Adrenal gland (tissue), 12 donors: ENCODE measurements around the gene KNTC1. TPM values are rescaled to one million over a fixed set of nuclear protein-coding genes. Genes with fewer than 3 reads are reported as not detected.
A peak's percentile ranks its signal among the peaks of the same experiment; 100 is the strongest.
"Not testable (repeated sequence)": the region's sequence is repeated elsewhere in the genome, so short reads cannot be mapped to it uniquely, and the experiment has no call there.

Experiments
- DNase-seq, 7 donors: peaks; one replicate each; pipeline ENCODE4 v3.0.0-alpha.2; 2019 to 2020
- H3K27ac ChIP-seq, 5 donors: fragments of 200-600 bp; sonication (generic) in 4 of 5; 1 replicate in 3 of 5; 2 replicates in 2 of 5; pipeline versions ENCODE4 v1.5.1 to v1.8.0; 2016 to 2020; ENCODE audit warnings: mild to moderate bottlenecking in 1 of 5
- H3K27me3 ChIP-seq: fragments of 200-600 bp; 2 replicates; pipeline ENCODE4 v1.8.0; 2021
- H3K36me3 ChIP-seq, 2 donors: fragments of 200-600 bp; replicated peaks in 1 of 2; 1 replicate in 1 of 2; 2 replicates in 1 of 2; pipeline versions ENCODE4 v1.5.1 to v1.8.0; 2018 to 2022
- H3K4me1 ChIP-seq, 2 donors: fragments of 200-600 bp; replicated peaks in 1 of 2; 1 replicate in 1 of 2; 2 replicates in 1 of 2; pipeline versions ENCODE4 v1.5.1 to v1.8.0; 2018 to 2021
- H3K4me3 ChIP-seq, 4 donors: fragments of 200-600 bp; sonication (generic) in 3 of 4; one replicate each; pipeline ENCODE4 v1.5.1; 2016 to 2018
- H3K9me3 ChIP-seq, 3 donors: fragments of 200-600 bp; sonication (generic) in 1 of 3; replicated peaks in 1 of 3; 1 replicate in 2 of 3; 2 replicates in 1 of 3; pipeline versions ENCODE4 v1.5.1 to v1.8.0; 2016 to 2021
- POLR2A ChIP-seq, 2 donors: fragments of 450-650 bp; IDR thresholded peaks; one replicate each; pipeline ENCODE4 v1.6.1; 2017; ENCODE audit warnings: antibody characterized with exemption in 2 of 2, mild to moderate bottlenecking in 2 of 2, moderate library complexity in 1 of 2
- WGBS, 4 donors: extraction: QIAGEN DNeasy Blood & Tissue Kit in 2 of 4; methylation state at CpG; one replicate each; pipeline versions ENCODE4 v1.1.5 to v1.1.7; 2013 to 2017; 5-methylcytosine and 5-hydroxymethylcytosine counted together
- intact Hi-C, 2 donors: fragments of 100-400 bp; cut with DNase I; formaldehyde crosslinking; loops; one replicate each; pipeline versions ENCODE4 v1.14.1 to v1.15.0; 2022 to 2023
- polyA plus RNA-seq, 3 donors: library from polyadenylated mRNA; stranded (reverse); fragments of 200-250 nt in 2 of 3; fragments of 350-450 nt in 1 of 3; fragmentation: Illumina TruSeq in 1 of 3; extraction: RNeasy Lipid Tissue Mini Kit (QIAGEN cat#74804) in 1 of 3; gene quantifications; one replicate each; pipeline ENCODE4 v1.2.3, GENCODE V29; 2013 to 2014
- total RNA-seq, 9 donors: library from RNA; depleted of rRNA in 4 of 9; stranded (reverse); fragments of >200 nt in 4 of 9; fragments of 120-200 nt in 1 of 9; fragmentation: NEBNext Ultra II Directional in 1 of 9; extraction: Animal tissue kit (Norgen Biotek cat#: 25700) in 1 of 9; gene quantifications; one replicate each; pipeline versions ENCODE4 v1.1.0 to v1.2.4, GENCODE V29; 2013 to 2023
- TF ChIP-seq, protein P1 (sequence below), 6 experiments: fragments of 450-650 bp in 4 of 6; fragments of 200-600 bp in 2 of 6; sonication (generic) in 1 of 6; IDR thresholded peaks; 1 replicate in 5 of 6; 2 replicates in 1 of 6; pipeline versions ENCODE4 v1.5.1 to v1.8.0; 2016 to 2021; ENCODE audit warnings: antibody characterized with exemption in 6 of 6, mild to moderate bottlenecking in 2 of 6, moderate library complexity in 1 of 6
- donor health status: healthy with polysubstance abuse.
- donor health status: Bipolar disorder and iron deficiency.
- donor health status: DM: yes; HTN: yes; CAD: no.
- donor health status: DM: no; HTN: no; CAD: no.
- donor health status: DM: no; HTN: no; CAD: no.
- donor health status: DM: yes; HTN: yes; CAD: no.

Gene KNTC1
- total and polyA plus RNA-seq, 12 donors = 5.7 to 38.5 (median 13.8) TPM

DNA sequence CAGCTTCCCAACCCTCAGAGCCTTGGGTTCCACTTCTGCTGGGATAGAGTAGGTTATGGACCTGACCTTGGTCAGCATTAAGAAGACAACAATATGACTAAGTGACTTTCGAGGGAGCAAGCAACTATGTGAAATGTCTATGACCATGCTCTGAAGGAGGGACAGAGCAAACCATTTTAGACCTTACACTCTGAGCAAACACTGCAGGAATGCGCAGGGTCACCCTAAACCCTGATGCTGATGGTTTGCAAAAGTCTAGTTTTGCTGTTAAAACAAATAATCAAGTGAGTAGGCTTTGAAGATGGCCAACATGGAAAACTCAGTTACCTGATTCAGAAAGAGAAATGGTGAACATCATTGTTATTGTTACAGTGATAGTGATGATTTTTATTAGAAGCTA lies 35.1 kb upstream of the KNTC1 start:
- intact Hi-C loops = no loop called here
- H3K27me3 ChIP-seq = no peaks in the 10 kb centered on the region
- DNase-seq = no peak
- H3K9me3 ChIP-seq = no peaks in the 10 kb centered on the region
- peaks cover 0 to 52% of the 10 kb centered on the region in 2 donors for H3K36me3 ChIP-seq
- H3K4me1 ChIP-seq = no peaks in the 10 kb centered on the region
- H3K4me3 ChIP-seq = no peak overlapping the region
- WGBS, 4 donors = 70 to 82% (median 76%) methylated on average over 2 of the region's 2 CpGs
- no peak overlapping the region for H3K27ac ChIP-seq
- TF ChIP-seq POLR2A (IDR thresholded peaks at IDR 0.05) = no peak
- TF ChIP-seq, protein P1, sequence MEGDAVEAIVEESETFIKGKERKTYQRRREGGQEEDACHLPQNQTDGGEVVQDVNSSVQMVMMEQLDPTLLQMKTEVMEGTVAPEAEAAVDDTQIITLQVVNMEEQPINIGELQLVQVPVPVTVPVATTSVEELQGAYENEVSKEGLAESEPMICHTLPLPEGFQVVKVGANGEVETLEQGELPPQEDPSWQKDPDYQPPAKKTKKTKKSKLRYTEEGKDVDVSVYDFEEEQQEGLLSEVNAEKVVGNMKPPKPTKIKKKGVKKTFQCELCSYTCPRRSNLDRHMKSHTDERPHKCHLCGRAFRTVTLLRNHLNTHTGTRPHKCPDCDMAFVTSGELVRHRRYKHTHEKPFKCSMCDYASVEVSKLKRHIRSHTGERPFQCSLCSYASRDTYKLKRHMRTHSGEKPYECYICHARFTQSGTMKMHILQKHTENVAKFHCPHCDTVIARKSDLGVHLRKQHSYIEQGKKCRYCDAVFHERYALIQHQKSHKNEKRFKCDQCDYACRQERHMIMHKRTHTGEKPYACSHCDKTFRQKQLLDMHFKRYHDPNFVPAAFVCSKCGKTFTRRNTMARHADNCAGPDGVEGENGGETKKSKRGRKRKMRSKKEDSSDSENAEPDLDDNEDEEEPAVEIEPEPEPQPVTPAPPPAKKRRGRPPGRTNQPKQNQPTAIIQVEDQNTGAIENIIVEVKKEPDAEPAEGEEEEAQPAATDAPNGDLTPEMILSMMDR (IDR thresholded peaks at IDR 0.05) = no peak

DNA sequence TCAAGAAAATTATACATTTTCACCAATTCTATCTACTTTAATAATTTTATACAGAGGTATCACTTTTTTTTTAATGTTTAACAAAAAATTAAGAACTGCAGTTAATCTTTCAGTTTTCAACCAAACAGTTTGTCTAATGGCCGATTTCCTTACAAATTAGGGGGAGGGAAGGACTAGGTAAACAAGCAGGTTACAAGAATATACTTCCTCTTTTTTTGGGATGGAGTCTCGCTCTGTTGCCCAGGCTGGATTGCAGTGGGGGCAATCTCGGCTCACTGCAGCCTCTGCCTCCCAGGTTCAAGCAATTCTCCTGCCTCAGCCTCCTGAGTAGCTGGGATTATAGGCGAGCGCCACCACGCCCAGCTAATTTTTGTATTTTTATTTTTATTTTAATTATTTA lies 33.8 kb upstream of the KNTC1 start:
- H3K36me3 ChIP-seq = peaks cover 0 to 40% of the 10 kb centered on the region in 2 donors

DNA sequence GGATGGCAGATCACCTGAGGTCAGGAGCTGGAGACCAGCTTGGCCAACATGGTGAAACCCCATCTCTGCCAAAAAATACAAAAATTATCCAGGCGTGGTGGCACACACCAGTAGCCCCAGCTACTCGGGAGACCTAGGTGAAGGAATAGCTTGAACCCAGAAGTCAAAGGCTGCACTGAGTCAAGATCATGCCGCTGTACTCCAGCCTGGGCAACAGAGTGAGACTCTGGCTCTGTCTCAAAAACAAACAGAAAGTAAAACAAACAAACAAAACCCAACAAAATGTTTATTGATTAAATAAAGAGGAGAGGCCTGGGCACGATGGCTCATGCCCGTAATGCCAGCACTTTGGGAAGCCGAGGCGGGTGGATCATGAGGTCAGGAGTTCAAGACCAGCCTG lies 31.8 kb upstream of the KNTC1 start:
- peaks cover 0 to 20% of the 10 kb centered on the region in 2 donors for H3K36me3 ChIP-seq
- no peaks in the 10 kb centered on the region for H3K9me3 ChIP-seq
- no peak overlapping the region for H3K4me3 ChIP-seq
- peaks cover 11 to 24% of the 10 kb centered on the region in 2 donors for H3K4me1 ChIP-seq
- TF ChIP-seq, protein P1 (IDR thresholded peaks at IDR 0.05) = no peak
- no peak for TF ChIP-seq POLR2A (IDR thresholded peaks at IDR 0.05)
- no peak for DNase-seq
- WGBS, 4 donors = 88 to 98% (median 94%) methylated on average over 7 of the region's 7 CpGs
- no peaks in the 10 kb centered on the region for H3K27me3 ChIP-seq
- intact Hi-C loops = no loop called here
- H3K27ac ChIP-seq = no peak overlapping the region

More for the DNA sequence above, 33.8 kb upstream of the KNTC1 start:
- H3K27ac ChIP-seq, H3K4me1 ChIP-seq, intact Hi-C loops, H3K4me3 ChIP-seq, H3K27me3 ChIP-seq, DNase-seq, H3K9me3 ChIP-seq: not testable (repeated sequence)
- 68 to 86% (median 84%) methylated on average over 6 of the region's 6 CpGs for WGBS, 4 donors

DNA sequence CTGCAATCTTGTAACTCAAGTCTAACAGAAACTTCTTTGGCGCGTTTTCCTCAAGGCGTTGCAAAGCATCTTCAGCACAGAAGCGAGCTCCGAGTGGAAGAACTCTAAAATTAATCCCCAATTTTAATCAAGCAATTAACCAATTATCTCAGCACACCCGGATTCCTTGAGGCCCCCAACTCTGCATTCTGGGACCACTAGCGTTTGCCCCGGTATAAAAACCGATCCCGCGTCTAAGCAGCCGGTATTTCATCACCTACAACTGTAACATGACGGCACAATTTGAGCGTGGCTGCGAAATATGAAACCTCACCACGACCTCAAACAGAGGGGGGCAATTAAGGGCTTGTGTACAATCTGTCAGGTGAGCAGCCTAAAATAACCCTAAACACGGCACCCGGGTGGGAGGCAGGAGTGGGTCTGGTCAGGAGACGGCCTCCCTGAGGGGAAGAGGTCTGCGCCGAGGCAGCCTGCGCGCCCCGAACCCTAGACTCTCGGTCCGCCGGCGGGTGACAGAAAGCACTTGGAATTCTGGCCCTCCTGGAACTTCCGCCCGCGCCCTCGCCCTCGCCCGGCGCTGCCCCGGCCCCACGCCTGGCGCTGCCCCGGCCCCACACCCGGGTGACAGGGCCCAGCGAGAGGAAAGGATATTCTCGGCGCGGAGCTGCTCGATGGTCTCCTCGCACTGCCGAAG lies 26.9 kb upstream of the KNTC1 start:
- intact Hi-C loops = no loop called here
- TF ChIP-seq, protein P1 (IDR thresholded peaks at IDR 0.05) = no peak
- peak in 1 of 2 donors; percentile 1 for TF ChIP-seq POLR2A (IDR thresholded peaks at IDR 0.05)
- H3K4me3 ChIP-seq = peak overlapping the region; percentile 48 to 82 (median 58)
- H3K36me3 ChIP-seq = peaks cover 0 to 27% of the 10 kb centered on the region in 2 donors
- H3K4me1 ChIP-seq = peaks cover 15 to 30% of the 10 kb centered on the region in 2 donors
- 0 to 1% (median 1%) methylated on average over 16 to 47 of the region's 47 CpGs for whole genome bisulfite sequencing, 4 donors
- DNase-seq = peak; percentile 51 to 82 (median 65)
- peak overlapping the region; percentile 90 to 99 (median 97) for H3K27ac ChIP-seq
- no peaks in the 10 kb centered on the region for H3K9me3 ChIP-seq
- H3K27me3 ChIP-seq = no peaks in the 10 kb centered on the region
